Endothelial cell (in vitro differentiated cells): ENCODE measurements around the gene DDA1. TPM values are rescaled to one million over a fixed set of nuclear protein-coding genes. Genes with fewer than 3 reads are reported as not detected.
"Not testable (repeated sequence)": the region's sequence is repeated elsewhere in the genome, so short reads cannot be mapped to it uniquely, and the experiment has no call there.

Source experiments
- DNase-seq: peaks from one replicate; pipeline ENCODE4 v3.0.0; 2021; ENCODE audit warnings: low spot score
- H3K27ac Mint-ChIP-seq: one replicate; pipeline ENCODE4 v1.8.0; 2021; ENCODE audit warnings: mixed read lengths, inconsistent platforms; ENCODE audit not compliant: unreplicated experiment
- H3K27me3 Mint-ChIP-seq: one replicate; pipeline ENCODE4 v1.8.0; 2021; ENCODE audit warnings: mild to moderate bottlenecking, moderate library complexity, mixed read lengths, inconsistent platforms; ENCODE audit not compliant: unreplicated experiment
- H3K36me3 Mint-ChIP-seq: one replicate; pipeline ENCODE4 v1.8.0; 2021; ENCODE audit warnings: mild to moderate bottlenecking, low read depth, mixed read lengths, inconsistent platforms; ENCODE audit not compliant: unreplicated experiment
- H3K4me1 Mint-ChIP-seq: one replicate; pipeline ENCODE4 v1.8.0; 2021; ENCODE audit warnings: mild to moderate bottlenecking, mixed read lengths, inconsistent platforms; ENCODE audit not compliant: unreplicated experiment
- H3K4me3 Mint-ChIP-seq: one replicate; pipeline ENCODE4 v1.8.0; 2021; ENCODE audit warnings: mild to moderate bottlenecking, mixed read lengths, inconsistent platforms; ENCODE audit not compliant: unreplicated experiment
- H3K9me3 Mint-ChIP-seq: one replicate; pipeline ENCODE4 v1.8.0; 2021; ENCODE audit warnings: mixed read lengths, inconsistent platforms; ENCODE audit not compliant: unreplicated experiment
- total RNA-seq: library from RNA; stranded (reverse); fragmentation: NEBNext Ultra II Directional; extraction: Animal tissue kit (Norgen Biotek cat#: 25700); gene quantifications from one replicate; pipeline ENCODE4 v1.2.1, GENCODE V29; 2021; ENCODE audit not compliant: unreplicated experiment
- TF ChIP-seq, protein P1 (sequence below): fragments of 200-600 bp; sonication (generic); IDR thresholded peaks from one replicate; pipeline ENCODE4 v1.5.0; 2021; ENCODE audit warnings: antibody characterized with exemption; ENCODE audit not compliant: unreplicated experiment

DDA1 gene
- total RNA-seq, 1 donor from 2014 or later, result 44.7 TPM

- Mint-ChIP-seq H3K27me3 (peaks cover 17% of the 10 kb centered on the region), H3K27ac (peak within 1 kb of the TSS; percentile 89), H3K4me3 (peak within 1 kb of the TSS; percentile 92), H3K4me1 (peaks cover 30% of the 10 kb centered on the region), H3K9me3 (no peaks in the 10 kb centered on the region), H3K36me3 (peaks cover 14% of the 10 kb centered on the region)
- DNase-seq, result peak; percentile 91
- TF ChIP-seq, protein P1, sequence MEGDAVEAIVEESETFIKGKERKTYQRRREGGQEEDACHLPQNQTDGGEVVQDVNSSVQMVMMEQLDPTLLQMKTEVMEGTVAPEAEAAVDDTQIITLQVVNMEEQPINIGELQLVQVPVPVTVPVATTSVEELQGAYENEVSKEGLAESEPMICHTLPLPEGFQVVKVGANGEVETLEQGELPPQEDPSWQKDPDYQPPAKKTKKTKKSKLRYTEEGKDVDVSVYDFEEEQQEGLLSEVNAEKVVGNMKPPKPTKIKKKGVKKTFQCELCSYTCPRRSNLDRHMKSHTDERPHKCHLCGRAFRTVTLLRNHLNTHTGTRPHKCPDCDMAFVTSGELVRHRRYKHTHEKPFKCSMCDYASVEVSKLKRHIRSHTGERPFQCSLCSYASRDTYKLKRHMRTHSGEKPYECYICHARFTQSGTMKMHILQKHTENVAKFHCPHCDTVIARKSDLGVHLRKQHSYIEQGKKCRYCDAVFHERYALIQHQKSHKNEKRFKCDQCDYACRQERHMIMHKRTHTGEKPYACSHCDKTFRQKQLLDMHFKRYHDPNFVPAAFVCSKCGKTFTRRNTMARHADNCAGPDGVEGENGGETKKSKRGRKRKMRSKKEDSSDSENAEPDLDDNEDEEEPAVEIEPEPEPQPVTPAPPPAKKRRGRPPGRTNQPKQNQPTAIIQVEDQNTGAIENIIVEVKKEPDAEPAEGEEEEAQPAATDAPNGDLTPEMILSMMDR, result no peak
These were observed 42.2 kb upstream of the DDA1 start, which contains the start of gene BABAM1 for GRCh38 chr19:17266975-17267788. Gene BABAM1 (plus strand): TSS chr19:17267443. CDS start chr19:17268807, 1,364 bp downstream.

DNA sequence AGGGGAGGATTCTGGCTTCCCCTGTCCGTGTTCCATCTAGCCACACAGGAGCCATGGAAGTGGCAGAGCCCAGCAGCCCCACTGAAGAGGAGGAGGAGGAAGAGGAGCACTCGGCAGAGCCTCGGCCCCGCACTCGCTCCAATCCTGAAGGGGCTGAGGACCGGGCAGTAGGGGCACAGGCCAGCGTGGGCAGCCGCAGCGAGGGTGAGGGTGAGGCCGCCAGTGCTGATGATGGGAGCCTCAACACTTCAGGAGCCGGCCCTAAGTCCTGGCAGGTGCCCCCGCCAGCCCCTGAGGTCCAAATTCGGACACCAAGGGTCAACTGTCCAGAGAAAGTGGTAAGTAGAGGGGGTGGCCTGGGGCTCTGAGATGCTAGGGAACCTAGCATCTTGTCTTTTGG, 40.6 kb upstream of the DDA1 start:
- Mint-ChIP-seq H3K36me3 (peaks cover 14% of the 10 kb centered on the region), H3K27ac (no peak overlapping the region), H3K4me1 (peaks cover 17% of the 10 kb centered on the region), H3K4me3 (peak overlapping the region; percentile 92), H3K9me3 (no peaks in the 10 kb centered on the region), H3K27me3 (peaks cover 11% of the 10 kb centered on the region)
- TF ChIP-seq, protein P1, result no peak
- DNase-seq, result no peak

GRCh38 chr19:17274892-17275291, 34.5 kb upstream of the DDA1 start:
- not testable (repeated sequence) for DNase-seq, H3K4me1 Mint-ChIP-seq, H3K27ac Mint-ChIP-seq, H3K4me3 Mint-ChIP-seq, H3K27me3 Mint-ChIP-seq, H3K9me3 Mint-ChIP-seq
- peaks cover 36% of the 10 kb centered on the region for H3K36me3 Mint-ChIP-seq

DNA sequence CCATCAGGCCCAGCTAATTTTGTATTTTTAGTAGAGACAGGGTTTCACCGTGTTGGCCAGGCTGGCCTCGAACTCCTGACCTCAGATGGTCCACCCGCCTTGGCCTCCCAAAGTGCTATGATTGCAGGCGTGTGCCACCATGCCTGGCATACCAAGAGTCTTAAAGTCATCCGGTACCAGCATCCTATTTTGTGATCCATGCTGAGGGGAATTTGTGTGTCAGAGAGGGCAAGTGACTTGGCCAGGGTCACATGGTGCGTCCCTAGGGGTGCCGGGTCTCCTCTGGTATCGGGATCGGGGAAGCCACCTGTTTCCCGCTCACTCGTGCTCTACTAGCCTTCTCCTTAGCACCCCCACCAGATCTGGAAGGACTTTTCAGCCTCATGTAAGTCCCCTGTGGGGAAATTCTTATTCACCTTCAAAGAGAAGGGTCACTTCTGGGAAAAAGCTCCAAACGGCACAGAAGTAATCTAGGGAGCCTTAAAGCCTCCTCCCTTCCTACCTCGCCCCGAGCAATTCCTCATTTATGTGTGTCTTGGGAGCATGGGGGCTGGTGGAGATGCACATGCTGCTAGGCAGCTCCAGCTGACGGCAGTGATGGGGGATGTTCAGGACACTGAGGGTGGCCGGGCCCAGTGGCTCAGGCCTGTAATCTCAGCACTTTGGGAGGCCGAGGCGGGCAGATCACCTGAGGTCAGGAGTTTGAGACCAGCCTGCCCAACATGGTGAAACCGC, 33.8 kb upstream of the DDA1 start:
- no peak for DNase-seq
- Mint-ChIP-seq H3K27me3 (peaks cover 1% of the 10 kb centered on the region), H3K9me3 (no peaks in the 10 kb centered on the region), H3K36me3 (peaks cover 33% of the 10 kb centered on the region), H3K4me3 (peak overlapping the region; percentile 27), H3K4me1 (no peaks in the 10 kb centered on the region), H3K27ac (no peak overlapping the region)
- TF ChIP-seq, protein P1, result no peak

DNA sequence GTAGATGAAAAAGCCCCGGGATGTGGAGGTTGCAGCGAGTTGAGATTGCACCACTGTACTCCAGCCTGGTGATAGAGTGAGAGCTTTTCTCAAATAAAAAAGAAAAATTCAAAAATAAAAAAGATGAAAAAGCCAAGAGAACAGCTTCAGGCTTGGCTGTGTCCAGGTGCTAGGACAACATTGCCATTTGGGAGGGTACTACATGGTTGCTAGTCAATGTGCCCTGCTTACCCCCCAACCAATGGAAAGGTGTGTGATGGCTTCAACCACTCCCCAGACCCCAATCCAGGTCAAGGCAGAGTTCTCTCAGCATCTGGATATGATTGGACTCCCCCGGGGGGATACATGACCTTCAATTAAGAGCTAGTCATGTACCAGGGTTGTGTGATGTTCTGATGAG, 29.9 kb upstream of the DDA1 start:
- Mint-ChIP-seq H3K36me3 (peaks cover 24% of the 10 kb centered on the region), H3K9me3 (no peaks in the 10 kb centered on the region), H3K4me3 (no peak overlapping the region), H3K27ac (no peak overlapping the region), H3K4me1 (peaks cover 3% of the 10 kb centered on the region), H3K27me3 (peaks cover 6% of the 10 kb centered on the region)
- DNase-seq, result no peak
- TF ChIP-seq, protein P1, result no peak
